Epithelial cell of prostate (primary cell): ENCODE results near the gene ZNF688.

Experiments used
- DNase-seq: peaks from one replicate; pipeline ENCODE4 v3.0.0-alpha.2; 2011; ENCODE audit warnings: low read depth, low spot score
- H3K27ac ChIP-seq: fragments of 450-650 bp; 2 replicates; pipeline ENCODE4 v1.5.1; 2017; ENCODE audit warnings: mild to moderate bottlenecking

ZNF688 gene

GRCh38 chr16:30521873-30522641, 49.5 kb downstream of the ZNF688 start:
- no peak for DNase-seq
- no peak overlapping the region for H3K27ac ChIP-seq

GRCh38 chr16:30521476-30521872, 50.0 kb downstream of the ZNF688 start:
- H3K27ac ChIP-seq: no peak overlapping the region
- no peak for DNase-seq
